PC-3 (cell line): ENCODE measurements around the gene TXNDC2. TPM values are rescaled to one million over a fixed set of nuclear protein-coding genes. Genes with fewer than 3 reads are reported as not detected.
"Not testable (repeated sequence)": the region's sequence is repeated elsewhere in the genome, so short reads cannot be mapped to it uniquely, and the experiment has no call there.

Source experiments
- ATAC-seq: fragments of 200-7000 bp; cut with Tn5 transposase; 2 replicates; pipeline ENCODE4 v1.9.1; 2020; ENCODE audit warnings: mild to moderate bottlenecking, moderate library complexity
- BruUV-seq: library from RNA; stranded (reverse); fragments of 400-500 nt; replicated peaks from 2 replicates; lab custom pipeline; 2021; lab: Mats Ljungman, UMichigan
- CTCF ChIA-PET: fragments of 300-600 bp; sonication (Branson Sonifier 250); formaldehyde crosslinking; loops from one replicate; lab custom pipeline; 2022; ENCODE audit warnings: antibody characterized with exemption; lab: Charles Lee
- POLR2A ChIA-PET: fragments of 300-600 bp; sonication (Branson Sonifier 250); formaldehyde crosslinking; loops from one replicate; lab custom pipeline; 2022; ENCODE audit warnings: antibody characterized with exemption; ENCODE audit not compliant: unreplicated experiment; lab: Charles Lee
- DNase-seq: peaks from one replicate; pipeline ENCODE4 v3.0.0-alpha.2; 2015
- H2AFZ ChIP-seq: fragments of 300-600 bp; sonication (generic); 2 replicates; pipeline ENCODE4 v1.6.0; 2016; ENCODE audit warnings: antibody characterized with exemption, low read length
- H3F3A ChIP-seq: fragments of 300-600 bp; sonication (generic); one replicate; pipeline ENCODE4 v1.6.0; 2017; ENCODE audit warnings: antibody characterized with exemption, low read length, control low read depth, mild to moderate bottlenecking; ENCODE audit not compliant: unreplicated experiment
- H3K27ac ChIP-seq: fragments of 300-600 bp; sonication (generic); 2 replicates; pipeline ENCODE4 v1.5.1; 2016; ENCODE audit warnings: mild to moderate bottlenecking, low read length
- H3K27me3 ChIP-seq: fragments of 300-600 bp; sonication (generic); 2 replicates; pipeline ENCODE4 v1.6.1; 2016; ENCODE audit warnings: low read length, mixed read lengths
- H3K36me3 ChIP-seq: fragments of 300-600 bp; sonication (generic); 2 replicates; pipeline ENCODE4 v1.6.1; 2016; ENCODE audit warnings: low read depth, mixed run types, low read length, mixed read lengths
- H3K4me1 ChIP-seq: fragments of 300-600 bp; sonication (generic); 2 replicates; pipeline ENCODE4 v1.5.1; 2016; ENCODE audit warnings: low read length; ENCODE audit not compliant: insufficient read depth
- H3K4me2 ChIP-seq: fragments of 300-600 bp; sonication (generic); 2 replicates; pipeline ENCODE4 v1.6.0; 2016; ENCODE audit warnings: low read length
- H3K4me3 ChIP-seq: fragments of 300-600 bp; sonication (generic); 2 replicates; pipeline ENCODE4 v1.5.1; 2016; ENCODE audit warnings: mild to moderate bottlenecking, low read length, mixed read lengths
- H3K79me2 ChIP-seq: fragments of 300-600 bp; sonication (generic); 2 replicates; pipeline ENCODE4 v1.6.1; 2017; ENCODE audit warnings: low read length, mixed read lengths
- H3K9ac ChIP-seq: fragments of 300-600 bp; sonication (generic); 2 replicates; pipeline ENCODE4 v1.6.0; 2016; ENCODE audit warnings: mild to moderate bottlenecking, low read length
- H3K9me2 ChIP-seq: fragments of 300-600 bp; sonication (generic); replicated peaks from 2 replicates; pipeline ENCODE4 v1.6.1; 2016; ENCODE audit warnings: mixed run types, low read length, mixed read lengths
- H3K9me3 ChIP-seq: fragments of 300-600 bp; sonication (generic); 2 replicates; pipeline ENCODE4 v1.6.1; 2016; ENCODE audit warnings: low read length, mixed read lengths
- H4K20me1 ChIP-seq: fragments of 300-600 bp; sonication (generic); 2 replicates; pipeline ENCODE4 v1.6.1; 2016; ENCODE audit warnings: low read length, mixed read lengths
- EZH2 ChIP-seq: fragments of 300-600 bp; sonication (generic); IDR thresholded peaks from one replicate; pipeline ENCODE4 v1.6.1; 2017; ENCODE audit warnings: antibody characterized with exemption, mild to moderate bottlenecking, low read length; ENCODE audit not compliant: unreplicated experiment
- EZH2phosphoT487 ChIP-seq: fragments of 300-600 bp; sonication (generic); IDR thresholded peaks from 2 replicates; pipeline ENCODE4 v1.6.1; 2018; ENCODE audit warnings: mild to moderate bottlenecking, antibody characterized with exemption, low read length, borderline replicate concordance
- intact Hi-C: fragments of 100-400 bp; cut with micrococcal nuclease; formaldehyde crosslinking; loops from 2 replicates; pipeline ENCODE4 v1.9.0; 2023
- total RNA-seq: library from RNA; depleted of rRNA; stranded (reverse); fragments of >200 nt; gene quantifications from 2 replicates; pipeline ENCODE4 v1.2.3, GENCODE V29; 2014
- TF ChIP-seq, protein P1 (sequence below): fragments of 300-600 bp; sonication (generic); conservative IDR thresholded peaks from 2 replicates; pipeline ENCODE4 v1.5.1; 2017; ENCODE audit warnings: antibody characterized with exemption, low read depth, mild to moderate bottlenecking, low read length

Gene TXNDC2
- total RNA-seq, 1 experiment from 2014 or later: 0.87 TPM

DNA sequence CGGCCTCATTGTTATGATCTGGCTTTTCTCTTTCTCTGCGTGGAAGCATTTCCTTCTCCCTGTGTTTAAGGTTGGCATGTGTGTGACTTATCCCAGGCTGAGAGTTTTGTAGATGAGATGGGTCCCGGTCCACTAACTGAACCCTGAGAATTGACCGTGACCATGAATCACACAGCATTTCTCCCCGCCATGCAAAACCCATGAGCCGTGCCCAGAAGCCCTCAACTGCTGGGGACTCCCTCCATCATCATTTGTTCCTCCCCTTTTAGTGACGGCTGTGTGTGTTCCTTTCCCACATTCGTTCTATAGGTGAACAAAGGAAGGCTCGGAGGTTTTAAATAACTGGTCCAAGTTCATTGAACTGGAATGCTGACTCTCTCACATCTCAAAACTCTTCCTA, 30.1 kb upstream of the TXNDC2 start:
- CTCF ChIA-PET: no interaction called here
- Histone ChIP-seq H3K27ac (no peak overlapping the region), H2AFZ (no peak overlapping the region)

DNA sequence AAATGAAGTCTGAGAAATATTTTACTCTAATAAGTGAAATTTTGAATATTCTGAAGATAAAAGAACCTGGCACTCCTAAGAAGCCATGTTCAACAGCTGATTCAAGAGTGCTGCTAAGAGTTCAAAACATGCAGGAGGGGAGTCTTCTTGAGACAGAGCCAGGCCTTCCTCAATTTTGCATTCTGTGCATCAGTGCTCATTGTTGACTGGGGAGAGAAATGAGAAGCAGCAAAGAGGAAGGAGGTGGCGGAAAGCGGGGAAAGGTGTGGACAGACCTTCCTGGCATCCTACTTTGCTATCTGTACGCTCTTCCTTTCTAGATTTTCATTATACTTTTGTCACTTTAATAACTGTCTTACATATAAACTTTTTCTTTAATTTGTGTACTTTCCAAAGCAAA, 29.7 kb upstream of the TXNDC2 start:
- BruUV-seq: no TSS peak
- no peak overlapping the region for H3K27ac ChIP-seq

More for the DNA sequence above, 30.1 kb upstream of the TXNDC2 start:
- H3K79me2 ChIP-seq: no peaks in the 10 kb centered on the region
- no peaks in the 10 kb centered on the region for H3F3A ChIP-seq
- no peak overlapping the region for H3K4me3 ChIP-seq
- no peak for DNase-seq
- intact Hi-C loops: no loop called here
- no peaks in the 10 kb centered on the region for H4K20me1 ChIP-seq
- H3K36me3 ChIP-seq: no peaks in the 10 kb centered on the region
- H3K4me2 ChIP-seq: no peak overlapping the region
- no peaks in the 10 kb centered on the region for H3K27me3 ChIP-seq
- POLR2A ChIA-PET: no interaction called here
- H3K4me1 ChIP-seq: peaks cover 3% of the 10 kb centered on the region; the same call in 1 of the 2 replicates
- no peak for ATAC-seq
- no peaks in the 10 kb centered on the region for H3K9me3 ChIP-seq
- no peaks in the 10 kb centered on the region for H3K9me2 ChIP-seq
- no TSS peak for BruUV-seq
- TF ChIP-seq, protein P1, sequence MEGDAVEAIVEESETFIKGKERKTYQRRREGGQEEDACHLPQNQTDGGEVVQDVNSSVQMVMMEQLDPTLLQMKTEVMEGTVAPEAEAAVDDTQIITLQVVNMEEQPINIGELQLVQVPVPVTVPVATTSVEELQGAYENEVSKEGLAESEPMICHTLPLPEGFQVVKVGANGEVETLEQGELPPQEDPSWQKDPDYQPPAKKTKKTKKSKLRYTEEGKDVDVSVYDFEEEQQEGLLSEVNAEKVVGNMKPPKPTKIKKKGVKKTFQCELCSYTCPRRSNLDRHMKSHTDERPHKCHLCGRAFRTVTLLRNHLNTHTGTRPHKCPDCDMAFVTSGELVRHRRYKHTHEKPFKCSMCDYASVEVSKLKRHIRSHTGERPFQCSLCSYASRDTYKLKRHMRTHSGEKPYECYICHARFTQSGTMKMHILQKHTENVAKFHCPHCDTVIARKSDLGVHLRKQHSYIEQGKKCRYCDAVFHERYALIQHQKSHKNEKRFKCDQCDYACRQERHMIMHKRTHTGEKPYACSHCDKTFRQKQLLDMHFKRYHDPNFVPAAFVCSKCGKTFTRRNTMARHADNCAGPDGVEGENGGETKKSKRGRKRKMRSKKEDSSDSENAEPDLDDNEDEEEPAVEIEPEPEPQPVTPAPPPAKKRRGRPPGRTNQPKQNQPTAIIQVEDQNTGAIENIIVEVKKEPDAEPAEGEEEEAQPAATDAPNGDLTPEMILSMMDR: no peak
- no peak overlapping the region for H3K9ac ChIP-seq

DNA sequence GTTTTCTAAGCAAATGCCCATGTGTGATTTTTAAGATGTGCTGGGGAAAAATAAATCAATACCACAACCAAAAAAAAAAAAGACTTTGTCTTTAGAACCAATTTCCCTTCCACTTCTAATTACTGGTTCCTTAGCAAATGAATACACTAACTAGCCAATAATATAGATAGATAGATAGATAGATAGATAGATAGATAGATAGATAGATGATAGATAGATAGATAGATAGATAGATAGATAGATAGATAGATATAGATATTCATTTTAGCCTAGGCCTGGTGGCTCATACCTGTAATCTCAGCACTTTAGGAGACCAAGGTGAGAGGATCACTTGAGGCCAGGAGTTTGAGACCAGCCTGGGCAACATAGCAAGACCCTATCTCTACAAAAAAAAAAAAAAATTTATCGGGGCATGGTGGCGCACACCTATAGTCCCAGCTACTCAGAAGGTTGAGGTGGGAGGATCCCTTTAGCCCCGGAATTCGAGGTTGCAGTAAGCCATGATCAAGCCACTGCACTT, 28.2 kb upstream of the TXNDC2 start:
- H3K27me3 ChIP-seq, H3F3A ChIP-seq, H3K27ac ChIP-seq, intact Hi-C loops, H4K20me1 ChIP-seq, H3K4me2 ChIP-seq, H3K79me2 ChIP-seq, H3K4me3 ChIP-seq, H3K9me3 ChIP-seq, H3K36me3 ChIP-seq, H2AFZ ChIP-seq, POLR2A ChIA-PET, DNase-seq, ATAC-seq, H3K9me2 ChIP-seq, BruUV-seq, H3K9ac ChIP-seq, H3K4me1 ChIP-seq, CTCF ChIA-PET: not testable (repeated sequence)

More for the DNA sequence above, 29.7 kb upstream of the TXNDC2 start:
- Histone ChIP-seq H3K4me3 (no peak overlapping the region), H3K4me1 (peaks cover 3% of the 10 kb centered on the region; the same call in 1 of the 2 replicates), H3K36me3 (no peaks in the 10 kb centered on the region), H3K9me2 (no peaks in the 10 kb centered on the region), H3K9ac (no peak overlapping the region), H3K27me3 (no peaks in the 10 kb centered on the region), H3K4me2 (no peak overlapping the region), H3K9me3 (no peaks in the 10 kb centered on the region), H3F3A (no peaks in the 10 kb centered on the region), H3K79me2 (no peaks in the 10 kb centered on the region), H4K20me1 (no peaks in the 10 kb centered on the region), H2AFZ (no peak overlapping the region)
- POLR2A ChIA-PET: no interaction called here
- CTCF ChIA-PET: no interaction called here
- intact Hi-C loops: no loop called here
- no peak for ATAC-seq
- DNase-seq: no peak
- TF ChIP-seq EZH2: no peak
- TF ChIP-seq, protein P1: no peak
- TF ChIP-seq EZH2phosphoT487: no peak
